Activated naive CD4-positive, alpha-beta T cell treated with anti-CD3 and anti-CD28 coated beads, Interleukin-2, amount 50 U/mL, for 24 hours (primary cell): Measurements from ENCODE around the gene CD2.

ENCODE experiments used
- H3K27ac Mint-ChIP-seq: one replicate; pipeline ENCODE4 v1.8.0; 2021; ENCODE audit warnings: mild to moderate bottlenecking, mixed read lengths
- H3K27me3 Mint-ChIP-seq: one replicate; pipeline ENCODE4 v1.8.0; 2021; ENCODE audit warnings: mixed read lengths
- H3K36me3 Mint-ChIP-seq: one replicate; pipeline ENCODE4 v1.8.0; 2021; ENCODE audit warnings: mixed read lengths
- H3K4me1 Mint-ChIP-seq: one replicate; pipeline ENCODE4 v1.8.0; 2021; ENCODE audit warnings: mixed read lengths
- H3K4me3 Mint-ChIP-seq: one replicate; pipeline ENCODE4 v1.8.0; 2021; ENCODE audit warnings: mild to moderate bottlenecking, mixed read lengths
- H3K9me3 Mint-ChIP-seq: one replicate; pipeline ENCODE4 v1.8.0; 2021; ENCODE audit warnings: mixed read lengths

The CD2 gene

GRCh38 chr1:116807394-116808199 lies 53.4 kb downstream of the CD2 start:
- Mint-ChIP-seq H3K4me1 (peaks cover 81% of the 10 kb centered on the region), H3K36me3 (peaks cover 9% of the 10 kb centered on the region), H3K27ac (peak overlapping the region; percentile 69)

GRCh38 chr1:116808200-116808847 lies 54.1 kb downstream of the CD2 start:
- peak overlapping the region; percentile 69 for H3K27ac Mint-ChIP-seq
- H3K9me3 Mint-ChIP-seq: peaks cover 6% of the 10 kb centered on the region
- H3K27me3 Mint-ChIP-seq: no peaks in the 10 kb centered on the region
- peaks cover 84% of the 10 kb centered on the region for H3K4me1 Mint-ChIP-seq
- H3K36me3 Mint-ChIP-seq: peaks cover 13% of the 10 kb centered on the region
- peak overlapping the region; percentile 42 for H3K4me3 Mint-ChIP-seq

More at GRCh38 chr1:116807394-116808199, 53.4 kb downstream of the CD2 start:
- peaks cover 6% of the 10 kb centered on the region for H3K9me3 Mint-ChIP-seq
- no peak overlapping the region for H3K4me3 Mint-ChIP-seq
- H3K27me3 Mint-ChIP-seq: no peaks in the 10 kb centered on the region

GRCh38 chr1:116808848-116809508 lies 54.7 kb downstream of the CD2 start:
- H3K36me3 Mint-ChIP-seq: peaks cover 18% of the 10 kb centered on the region
- H3K27ac Mint-ChIP-seq: peak overlapping the region; percentile 69
- peak overlapping the region; percentile 42 for H3K4me3 Mint-ChIP-seq
- H3K27me3 Mint-ChIP-seq: no peaks in the 10 kb centered on the region
- H3K9me3 Mint-ChIP-seq: peaks cover 7% of the 10 kb centered on the region
- H3K4me1 Mint-ChIP-seq: peaks cover 82% of the 10 kb centered on the region

GRCh38 chr1:116811321-116811720 lies 57.1 kb downstream of the CD2 start:
- Mint-ChIP-seq H3K4me1 (peaks cover 81% of the 10 kb centered on the region), H3K27me3 (no peaks in the 10 kb centered on the region), H3K27ac (no peak overlapping the region), H3K9me3 (peaks cover 9% of the 10 kb centered on the region), H3K4me3 (no peak overlapping the region), H3K36me3 (peaks cover 21% of the 10 kb centered on the region)

- Mint-ChIP-seq H3K4me1 (peaks cover 73% of the 10 kb centered on the region), H3K36me3 (peaks cover 21% of the 10 kb centered on the region), H3K27ac (peak overlapping the region; percentile 99), H3K4me3 (peak overlapping the region; percentile 62), H3K9me3 (peaks cover 9% of the 10 kb centered on the region), H3K27me3 (no peaks in the 10 kb centered on the region)
These were observed 60.9 kb downstream of the CD2 start for GRCh38 chr1:116814926-116815723.

- H3K4me3 Mint-ChIP-seq: peak overlapping the region; percentile 60
- no peaks in the 10 kb centered on the region for H3K27me3 Mint-ChIP-seq
- H3K4me1 Mint-ChIP-seq: peaks cover 54% of the 10 kb centered on the region
- H3K9me3 Mint-ChIP-seq: peaks cover 9% of the 10 kb centered on the region
- peaks cover 12% of the 10 kb centered on the region for H3K36me3 Mint-ChIP-seq
- peak overlapping the region; percentile 96 for H3K27ac Mint-ChIP-seq
These were observed 63.4 kb downstream of the CD2 start for GRCh38 chr1:116817582-116818064.
